Stimulated activated CD4-positive, alpha-beta T cell treated with anti-CD3 and anti-CD28 coated beads, Interleukin-4, amount 100 ng/mL, for 1 hour (primary cell): ENCODE data around the gene MYDGF.
"Not testable (repeated sequence)": the region's sequence is repeated elsewhere in the genome, so short reads cannot be mapped to it uniquely, and the experiment has no call there.

ENCODE experiments used
- DNase-seq: peaks from one replicate; pipeline ENCODE4 v3.0.0-alpha.2; 2020

MYDGF gene

DNA sequence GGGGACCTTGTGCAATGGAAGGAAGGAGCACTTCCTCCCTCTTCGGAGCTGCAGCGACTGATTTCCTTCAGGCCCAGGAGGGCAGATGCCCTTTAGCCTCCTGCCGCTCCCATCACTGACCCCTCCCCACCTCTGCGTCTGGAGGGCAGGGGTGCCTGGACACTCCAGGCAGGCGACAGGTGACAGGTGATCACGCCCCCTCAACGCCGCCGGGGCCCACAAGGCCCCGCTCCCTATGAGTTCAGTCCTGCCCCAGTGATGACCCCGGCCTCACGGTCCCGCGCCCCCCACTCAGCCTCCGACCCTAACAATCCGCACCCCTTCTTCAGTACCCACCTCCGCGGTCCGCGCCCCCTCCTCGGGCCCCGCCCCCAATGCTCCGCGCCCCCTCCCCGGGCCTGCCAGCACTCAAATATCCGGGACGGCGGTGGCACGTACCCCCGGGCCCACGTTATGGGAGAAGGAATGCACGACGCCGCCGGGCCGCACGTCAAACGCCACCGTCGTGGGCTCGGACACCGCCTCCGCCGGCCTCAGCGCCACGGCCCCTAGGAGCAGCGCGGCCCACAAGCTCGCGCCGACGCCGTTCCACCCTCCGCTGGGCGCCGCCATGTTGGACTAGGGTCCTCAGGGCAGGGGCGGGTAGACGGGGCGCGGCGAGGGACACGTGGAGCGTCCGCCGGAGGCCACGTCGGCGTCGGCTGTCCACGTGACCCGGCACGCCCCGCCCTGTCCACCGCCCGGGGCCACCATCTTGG lies at the start of gene MYDGF:
Gene MYDGF, minus strand, starts transcription at position 620 of the 758 bp plus-strand sequence. Its CDS starts 8 bp downstream, at position 612.
- peak; percentile 96 for DNase-seq

DNA sequence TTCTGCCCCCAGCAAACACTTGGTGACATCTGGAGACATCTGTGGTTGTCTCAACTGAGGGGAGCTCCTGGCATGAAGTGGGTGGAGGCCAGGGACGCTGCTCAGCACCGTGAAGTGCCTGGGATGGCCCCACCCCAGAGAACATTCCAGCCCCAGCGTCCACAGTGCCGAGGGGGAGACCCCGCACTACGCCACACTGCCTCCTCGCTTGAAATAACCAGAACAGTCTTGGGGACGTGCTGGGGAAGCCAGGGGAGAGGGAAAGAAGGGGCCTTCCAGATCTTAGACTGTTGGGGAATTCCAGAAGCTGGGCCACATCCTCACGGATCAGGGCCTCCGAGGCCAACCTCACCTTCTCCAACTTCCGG lies 49.3 kb upstream of the MYDGF start:
- DNase-seq = no peak

DNA sequence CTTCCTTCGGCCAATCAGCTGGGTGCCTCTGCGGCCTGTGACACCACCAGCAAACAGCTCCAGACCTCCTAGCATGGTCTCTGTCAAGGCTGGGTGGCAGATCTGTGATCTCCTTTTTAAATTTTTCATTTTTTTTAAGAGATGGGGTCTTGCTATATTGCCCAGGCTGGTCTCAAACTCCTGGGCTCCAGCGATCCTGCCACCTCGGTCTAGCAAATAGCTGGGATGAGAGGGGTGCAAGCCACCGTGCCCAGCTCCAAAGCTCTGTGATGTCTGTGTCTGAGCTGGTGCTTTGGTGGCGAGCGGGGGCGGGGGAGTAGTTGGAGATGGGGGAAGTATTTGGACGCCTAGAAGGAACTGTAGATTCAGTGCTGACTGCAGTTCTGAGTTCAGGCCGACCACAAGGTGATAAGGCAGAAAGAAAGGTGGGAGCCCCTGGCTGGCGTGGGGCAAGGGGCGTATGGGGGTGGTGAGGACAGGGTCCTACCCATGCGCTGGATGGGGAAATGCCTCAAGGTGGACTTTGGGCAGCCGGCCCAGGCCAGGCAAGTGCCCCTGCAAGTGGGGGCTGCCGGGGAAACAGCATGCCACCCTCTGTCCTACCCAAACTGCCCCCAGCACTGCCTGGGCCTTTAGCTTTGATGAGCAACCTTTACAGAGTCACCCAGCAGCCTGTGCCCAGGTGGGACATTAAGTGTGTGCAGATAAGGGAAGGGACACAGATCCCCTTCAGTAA lies 48.0 kb upstream of the MYDGF start:
- DNase-seq = no peak

- DNase-seq = no peak
Measured at GRCh38 chr19:4717191-4717965, 47.2 kb upstream of the MYDGF start.

DNA sequence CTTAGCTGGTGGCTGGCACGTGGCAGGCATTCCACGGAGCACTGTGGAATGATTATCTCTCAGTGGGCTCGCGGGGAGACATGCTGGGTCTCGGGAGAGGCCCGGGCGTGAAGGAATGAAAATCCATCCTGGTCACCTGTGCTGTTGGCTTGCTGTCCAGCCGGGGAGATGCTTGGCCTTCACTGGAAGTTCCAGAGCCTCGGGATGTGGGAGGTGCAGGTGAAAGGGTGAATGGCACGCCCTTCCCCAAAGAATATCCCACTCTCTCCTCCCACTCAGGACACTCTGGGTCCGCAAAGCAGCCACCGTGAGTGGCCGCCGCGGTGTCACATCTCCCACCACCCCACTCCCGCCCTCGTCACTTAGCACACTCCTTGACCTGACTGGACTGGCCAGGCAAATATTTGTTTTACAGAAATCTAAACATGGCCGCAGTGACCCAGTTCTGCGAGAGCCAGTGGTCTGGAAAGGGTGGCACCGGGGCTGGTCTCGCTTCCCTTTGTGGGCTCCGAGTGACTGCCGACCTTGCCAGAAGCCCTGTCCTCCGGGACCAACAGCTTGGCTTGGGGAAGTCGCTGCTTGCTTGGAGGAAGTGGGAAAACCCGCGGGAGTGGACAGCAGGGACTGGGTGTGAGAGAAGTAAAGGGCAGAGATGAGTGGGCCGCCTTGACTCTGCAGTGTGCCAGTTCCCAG lies 45.5 kb upstream of the MYDGF start:
- DNase-seq = no peak

GRCh38 chr19:4715178-4715528 lies 45.0 kb upstream of the MYDGF start:
- DNase-seq = not testable (repeated sequence)

DNA sequence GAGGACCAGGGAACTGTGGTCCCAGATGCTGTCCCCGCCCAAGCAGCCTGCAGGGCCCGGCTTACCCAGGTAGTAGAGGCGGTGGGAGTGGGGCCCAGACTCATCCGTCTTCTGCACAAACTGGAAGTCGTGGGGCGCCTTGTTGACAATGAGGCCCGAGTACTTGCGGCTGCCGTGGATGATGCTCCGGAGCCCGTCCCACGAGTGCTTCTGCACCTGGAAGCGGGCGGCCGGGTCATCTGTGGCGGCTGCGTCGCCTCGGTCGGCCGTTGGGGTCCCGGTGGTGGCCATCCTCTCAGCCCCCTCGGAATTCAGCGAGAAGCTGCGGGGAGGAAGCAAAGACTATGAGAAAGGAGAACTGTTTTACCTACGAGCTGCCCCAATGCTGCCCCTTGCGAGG lies 43.9 kb upstream of the MYDGF start:
- no peak for DNase-seq

DNA sequence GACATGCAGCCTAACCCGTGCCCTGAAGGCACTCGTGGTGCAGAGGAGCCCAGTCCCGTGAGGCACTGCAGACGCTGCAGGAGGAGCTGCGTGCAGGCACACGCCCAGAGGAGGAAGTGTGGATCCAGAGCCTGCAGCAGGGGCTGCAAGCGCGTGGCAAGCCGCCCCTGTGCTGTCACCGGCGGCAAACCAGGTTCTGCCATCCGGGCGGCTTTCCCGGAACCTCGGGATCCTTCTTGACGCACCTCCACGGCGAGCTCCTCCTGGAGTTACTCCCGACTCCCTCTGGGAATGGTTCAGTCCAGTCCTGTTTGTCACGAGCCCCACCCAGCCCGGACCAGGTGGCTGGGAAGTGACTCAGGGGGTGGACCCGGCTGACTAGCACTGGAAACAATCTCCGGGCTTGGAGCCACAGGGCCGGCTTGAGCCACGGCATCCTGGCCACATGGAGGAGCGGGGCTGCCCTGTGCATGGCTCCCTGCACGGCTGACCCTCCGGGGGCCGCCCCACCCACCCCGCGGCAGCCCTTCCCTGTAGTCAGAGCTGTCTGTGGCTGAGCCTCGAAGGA lies 43.3 kb upstream of the MYDGF start:
- DNase-seq = no peak

- DNase-seq = no peak
Measured at GRCh38 chr19:4712771-4713170, 42.6 kb upstream of the MYDGF start.

GRCh38 chr19:4711211-4711610 lies 41.1 kb upstream of the MYDGF start:
- no peak for DNase-seq

GRCh38 chr19:4710281-4710600 lies 40.1 kb upstream of the MYDGF start:
- DNase-seq = no peak

DNA sequence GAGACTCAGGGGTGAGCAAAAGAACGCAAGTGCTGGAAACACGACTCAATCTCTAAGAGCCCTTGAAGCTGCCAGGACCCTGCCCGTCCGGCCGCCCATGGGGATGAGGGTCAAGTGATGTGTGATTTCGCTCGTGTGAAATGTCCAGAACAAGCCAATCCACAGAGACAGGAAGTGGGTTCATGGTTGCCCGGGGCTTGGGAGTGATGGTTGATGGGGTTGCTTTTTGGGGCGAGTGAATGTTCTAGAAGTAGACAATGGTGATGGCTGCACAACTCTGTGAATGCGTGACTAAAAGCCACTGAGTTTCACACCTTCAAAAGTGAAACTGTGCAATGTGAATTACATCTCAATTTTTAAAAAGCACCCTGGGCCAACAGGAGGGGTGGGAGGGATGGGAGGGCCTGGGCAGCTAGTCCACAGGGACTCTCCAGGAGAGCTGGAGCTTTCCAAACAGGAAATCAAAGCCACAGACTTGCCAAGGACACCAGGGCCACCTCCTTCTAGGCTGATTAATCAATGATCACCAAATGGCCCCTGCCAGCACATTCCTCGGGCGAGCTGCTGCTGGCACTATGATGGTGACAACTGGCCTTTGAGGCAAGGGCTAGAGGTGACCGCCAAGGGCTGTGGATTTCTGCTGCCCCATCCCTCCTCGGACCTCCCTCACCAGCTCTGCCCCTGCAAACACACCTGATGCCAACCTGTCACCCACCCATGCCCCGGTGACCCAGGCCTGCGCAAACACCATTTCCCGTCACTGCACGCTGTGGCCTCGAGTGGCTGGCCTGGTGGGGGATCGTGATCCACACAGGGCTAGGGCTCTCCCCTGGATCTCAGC lies 39.5 kb upstream of the MYDGF start:
- no peak for DNase-seq

DNA sequence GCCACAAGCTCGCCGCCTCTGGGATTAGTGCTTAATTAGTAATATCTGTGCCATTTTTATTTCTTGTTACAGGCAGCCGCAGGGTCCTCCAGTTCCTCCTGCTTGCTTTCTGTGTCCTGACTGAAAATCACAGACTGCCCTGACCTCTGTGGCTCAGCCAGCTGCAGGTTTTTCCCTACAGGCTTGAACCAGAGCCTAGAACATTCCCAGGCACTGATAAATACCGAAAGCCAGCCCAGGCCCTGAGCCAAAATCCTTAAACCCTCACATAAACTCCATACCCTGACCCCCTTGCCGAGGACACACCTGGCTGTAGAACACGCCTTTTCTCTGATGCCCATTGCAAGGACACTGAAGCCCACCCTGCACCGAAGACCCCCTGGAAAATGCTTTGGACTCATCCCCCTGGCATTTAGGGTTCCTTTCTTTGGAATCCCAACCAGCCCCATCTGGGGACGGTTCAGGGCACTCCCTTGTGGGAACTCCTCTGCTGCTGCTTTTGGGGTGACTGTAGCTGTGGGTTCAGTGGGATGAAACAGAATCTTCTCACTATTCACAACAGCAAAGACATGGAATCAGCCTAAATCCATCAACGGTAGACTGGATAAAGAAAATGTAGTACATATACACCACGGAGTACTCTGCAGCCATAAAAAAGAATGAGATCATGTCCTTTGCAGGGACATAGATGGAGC lies 38.0 kb upstream of the MYDGF start:
- no peak for DNase-seq

- DNase-seq = no peak
Measured at GRCh38 chr19:4707322-4707721, 37.2 kb upstream of the MYDGF start.

DNA sequence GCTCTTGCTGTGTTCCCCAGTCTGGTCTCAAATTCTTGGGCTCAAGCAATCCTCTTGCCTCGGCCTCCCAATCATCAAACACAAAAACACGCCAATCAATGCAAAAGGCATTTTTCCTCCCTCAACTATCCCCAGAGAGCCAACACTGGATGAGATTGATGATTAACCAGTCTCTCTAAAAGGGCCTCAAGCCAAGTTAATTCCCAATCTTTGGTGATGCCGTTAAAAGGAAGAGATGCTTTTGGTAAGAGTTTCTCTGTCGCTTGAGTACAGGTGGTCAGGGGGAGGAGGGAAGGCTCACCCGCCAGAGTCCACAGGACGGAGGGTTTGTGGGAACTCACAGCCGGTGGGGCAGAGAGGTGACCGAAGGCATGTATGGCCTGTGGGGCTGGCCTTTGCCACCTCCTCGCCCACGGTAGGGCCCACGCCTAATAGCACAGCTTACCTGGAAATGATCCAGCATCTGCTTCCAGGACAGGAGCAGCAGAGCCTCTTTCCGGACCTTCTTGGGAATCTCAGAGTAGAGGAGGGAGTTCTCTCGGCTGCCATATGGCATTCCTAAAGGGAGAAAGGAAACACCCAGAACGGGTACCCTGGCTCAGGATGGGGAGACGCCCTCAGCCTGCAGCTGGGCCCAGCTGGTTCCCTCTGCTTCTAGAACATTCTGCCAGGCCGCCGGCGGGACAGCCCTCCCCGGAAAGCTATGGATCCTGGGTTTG lies 35.4 kb upstream of the MYDGF start:
- DNase-seq = no peak

- DNase-seq = no peak
Measured at GRCh38 chr19:4704317-4704673, 34.2 kb upstream of the MYDGF start.

- no peak for DNase-seq
Measured at GRCh38 chr19:4703671-4704316, 33.7 kb upstream of the MYDGF start.

DNA sequence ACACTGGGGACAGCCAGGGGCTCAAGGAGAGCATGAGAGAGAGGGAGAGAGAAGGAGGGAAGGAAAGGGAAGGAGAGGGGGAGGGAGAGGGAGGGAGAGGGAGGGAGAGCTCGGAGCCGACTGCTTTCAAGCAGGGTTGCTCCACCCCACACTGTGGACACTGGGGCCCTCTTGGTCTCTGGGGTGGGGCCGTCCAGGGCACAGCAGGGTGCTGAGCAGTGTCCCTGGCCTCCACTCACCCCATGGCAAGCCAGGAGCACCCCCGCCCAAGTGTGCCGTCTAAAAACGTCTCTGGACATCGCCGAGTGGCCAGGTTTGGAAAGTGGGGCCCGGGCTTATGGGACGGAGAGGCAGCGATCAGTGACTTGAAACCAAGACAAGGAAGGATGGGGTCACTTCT lies 32.6 kb upstream of the MYDGF start:
- DNase-seq = no peak

DNA sequence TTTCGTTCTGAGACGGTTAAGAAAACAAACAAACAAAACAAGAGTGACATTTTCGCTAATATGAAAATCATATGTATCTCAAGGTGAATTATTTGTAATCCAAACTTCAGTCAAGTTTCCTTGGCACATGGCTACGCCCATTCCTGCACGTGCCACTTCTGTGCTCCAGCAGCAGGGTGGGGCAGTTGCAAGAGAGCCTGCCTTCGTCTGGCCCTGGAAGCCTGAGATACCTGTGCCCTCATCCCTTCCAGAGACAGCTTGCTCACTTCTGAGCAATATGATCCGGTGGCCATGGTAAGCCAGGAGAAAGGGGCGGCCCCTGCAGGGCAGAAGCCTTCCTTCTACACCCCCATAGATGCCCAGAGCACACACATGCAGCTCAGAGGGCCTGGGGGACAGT lies 31.4 kb upstream of the MYDGF start:
- no peak for DNase-seq

- DNase-seq = no peak
Measured at GRCh38 chr19:4700693-4700970, 30.5 kb upstream of the MYDGF start.
